OCI-LY7 (cell line): Measurements from ENCODE around the gene ZNRF3. TPM values are rescaled to one million over a fixed set of nuclear protein-coding genes. Genes with fewer than 3 reads are reported as not detected.
A peak's percentile ranks its signal among the peaks of the same experiment; 100 is the strongest.

Source experiments
- BruUV-seq: library from RNA; stranded (reverse); fragments of 400-500 nt; replicated peaks from 2 replicates; lab custom pipeline; 2021; lab: Mats Ljungman, UMichigan
- CTCF ChIA-PET: fragments of 300-600 bp; sonication (Branson Sonifier 250); formaldehyde crosslinking; loops from one replicate; lab custom pipeline; 2022; ENCODE audit warnings: antibody characterized with exemption; ENCODE audit not compliant: unreplicated experiment; lab: Charles Lee
- POLR2A ChIA-PET: fragments of 300-600 bp; sonication (Branson Sonifier 250); formaldehyde crosslinking; loops from one replicate; lab custom pipeline; 2022; ENCODE audit warnings: antibody characterized with exemption; lab: Charles Lee
- DNase-seq: peaks from one replicate; pipeline ENCODE4 v3.0.0-alpha.2; 2015; ENCODE audit warnings: low spot score
- H2AFZ ChIP-seq: fragments of 200-600 bp; sonication (generic), shearing (Covaris generic); 2 replicates; pipeline ENCODE4 v1.6.1; 2014; ENCODE audit warnings: mild to moderate bottlenecking, antibody characterized with exemption, low read length, moderate library complexity
- H3K27ac ChIP-seq: fragments of 200-600 bp; sonication (generic); 2 replicates; pipeline ENCODE4 v1.5.1; 2014; ENCODE audit warnings: mixed run types, low read depth, mild to moderate bottlenecking, moderate library complexity, low read length, inconsistent platforms; ENCODE audit not compliant: poor library complexity, severe bottlenecking
- H3K36me3 ChIP-seq: fragments of 200-600 bp; sonication (generic); 2 replicates; pipeline ENCODE4 v1.6.1; 2014; ENCODE audit warnings: mild to moderate bottlenecking, antibody characterized with exemption, low read length, moderate library complexity, mixed read lengths; ENCODE audit not compliant: insufficient read depth
- H3K4me1 ChIP-seq: fragments of 200-600 bp; sonication (generic); 2 replicates; pipeline ENCODE4 v1.5.1; 2014; ENCODE audit warnings: mild to moderate bottlenecking, low read length; ENCODE audit not compliant: insufficient read depth, poor library complexity, severe bottlenecking
- H3K4me2 ChIP-seq: fragments of 200-600 bp; sonication (generic); 2 replicates; pipeline ENCODE4 v1.6.1; 2014; ENCODE audit warnings: mild to moderate bottlenecking, low read length
- H3K4me3 ChIP-seq: fragments of 200-600 bp; sonication (generic); 2 replicates; pipeline ENCODE4 v1.5.1; 2014; ENCODE audit warnings: mild to moderate bottlenecking, low read depth, low read length; ENCODE audit not compliant: poor library complexity, severe bottlenecking
- H3K79me2 ChIP-seq: fragments of 200-600 bp; sonication (generic); 2 replicates; pipeline ENCODE4 v1.6.1; 2016; ENCODE audit warnings: low read depth, mild to moderate bottlenecking, low read length, moderate library complexity, mixed read lengths; ENCODE audit not compliant: insufficient read depth
- H3K9me2 ChIP-seq: fragments of 200-600 bp; sonication (generic); 2 replicates; pipeline ENCODE4 v1.6.1; 2016; ENCODE audit warnings: mild to moderate bottlenecking, low read length, mixed read lengths; ENCODE audit not compliant: insufficient read depth
- H3K9me3 ChIP-seq: fragments of 200-600 bp; sonication (generic); 2 replicates; pipeline ENCODE4 v1.6.1; 2014; ENCODE audit warnings: mild to moderate bottlenecking, mixed run types, low read length, mixed read lengths
- H4K20me1 ChIP-seq: fragments of 200-600 bp; sonication (generic); 2 replicates; pipeline ENCODE4 v1.6.1; 2014; ENCODE audit warnings: mild to moderate bottlenecking, antibody characterized with exemption, low read length, moderate library complexity, mixed read lengths; ENCODE audit not compliant: insufficient read depth
- CTCF ChIP-seq: fragments of 200-600 bp; sonication (generic); conservative IDR thresholded peaks from 2 replicates; pipeline ENCODE4 v1.5.1; 2014; ENCODE audit warnings: mild to moderate bottlenecking, antibody characterized with exemption, low read length, moderate library complexity, mixed read lengths
- EZH2phosphoT487 ChIP-seq: fragments of 200-600 bp; sonication (generic); IDR thresholded peaks from 2 replicates; pipeline ENCODE4 v1.6.1; 2018; ENCODE audit warnings: low read depth, borderline replicate concordance, mild to moderate bottlenecking, mixed run types, antibody characterized with exemption, low read length, moderate library complexity, mixed read lengths
- intact Hi-C: fragments of 100-400 bp; cut with micrococcal nuclease; formaldehyde crosslinking; loops from one replicate; pipeline ENCODE4 v1.10.0; 2022; ENCODE audit not compliant: unreplicated experiment
- total RNA-seq, 2 experiments: library from RNA; depleted of rRNA in 1 of 2; stranded (reverse); fragments of >200 nt in 1 of 2; shearing (Covaris generic) in 1 of 2; gene quantifications; 2 replicates each; pipeline ENCODE4 v1.2.3, GENCODE V29; 2014 to 2022

ZNRF3 gene
- total RNA-seq, 2 experiments from 2014 or later = 3.6 to 3.9 TPM

DNA sequence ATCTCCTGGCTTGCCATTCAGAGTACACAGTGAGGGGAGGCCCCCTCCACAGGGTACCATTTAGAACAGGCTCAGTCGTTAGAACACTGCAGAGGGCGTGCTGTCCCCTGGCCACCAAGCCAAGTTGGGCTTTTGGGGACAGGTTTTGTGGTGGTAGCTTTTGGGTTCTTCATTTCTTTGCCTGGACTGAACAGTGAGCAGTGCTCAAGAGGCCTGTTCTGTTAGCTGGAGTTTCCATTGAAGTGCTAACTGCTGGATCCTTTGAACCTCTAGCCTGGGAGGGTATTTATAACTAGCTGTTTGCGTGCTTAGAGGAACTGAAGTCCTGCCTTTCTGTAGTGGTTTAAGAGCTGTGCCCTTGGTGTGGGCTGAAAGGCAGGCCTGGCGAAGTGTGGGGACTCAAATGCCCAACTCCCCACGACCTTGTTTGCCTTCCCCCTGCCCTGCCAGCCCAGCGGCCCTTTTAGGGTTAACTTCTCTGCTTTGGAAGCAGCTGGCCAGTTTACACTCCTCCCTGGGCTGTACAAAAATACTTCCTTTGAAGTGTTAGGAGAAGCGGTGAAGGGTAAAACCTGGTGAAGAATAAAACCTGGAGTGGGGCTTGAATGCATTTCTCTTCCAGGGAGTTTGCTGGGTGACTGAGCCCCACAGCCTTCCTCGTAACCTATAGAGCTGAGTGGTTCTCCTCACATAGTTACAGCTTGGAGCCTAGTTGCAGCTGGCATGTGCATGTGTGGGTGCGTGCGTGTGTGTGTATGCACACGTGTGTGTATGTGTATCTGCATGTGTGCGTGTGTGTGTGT, 34.6 kb downstream of the ZNRF3 start:
- no peaks in the 10 kb centered on the region; the same call in 1 of the 2 replicates for H4K20me1 ChIP-seq
- intact Hi-C loops = no loop called here
- CTCF ChIA-PET = interaction anchor here (0.5 kb wide), 1 partner anchor 35 kb away, joined by 3 read pairs; no protein-coding TSS in a partner anchor
- H3K27ac ChIP-seq = no peak overlapping the region
- H3K9me3 ChIP-seq = no peaks in the 10 kb centered on the region
- H3K36me3 ChIP-seq = no peaks in the 10 kb centered on the region
- peak; percentile 40 for DNase-seq
- no TSS peak for BruUV-seq
- no peaks in the 10 kb centered on the region for H3K79me2 ChIP-seq
- H3K9me2 ChIP-seq = no peaks in the 10 kb centered on the region
- no peak for TF ChIP-seq CTCF
- H3K4me2 ChIP-seq = peak overlapping the region; percentile 32; the same call in 1 of the 2 replicates
- peaks cover 19% of the 10 kb centered on the region for H3K4me1 ChIP-seq
- H3K4me3 ChIP-seq = no peak overlapping the region
- H2AFZ ChIP-seq = no peak overlapping the region
- POLR2A ChIA-PET = interaction anchor here (0.6 to 2.1 kb wide), 4 partner anchors 10 to 82 kb away, joined by 3 to 5 read pairs (median 4); no protein-coding TSS in a partner anchor

DNA sequence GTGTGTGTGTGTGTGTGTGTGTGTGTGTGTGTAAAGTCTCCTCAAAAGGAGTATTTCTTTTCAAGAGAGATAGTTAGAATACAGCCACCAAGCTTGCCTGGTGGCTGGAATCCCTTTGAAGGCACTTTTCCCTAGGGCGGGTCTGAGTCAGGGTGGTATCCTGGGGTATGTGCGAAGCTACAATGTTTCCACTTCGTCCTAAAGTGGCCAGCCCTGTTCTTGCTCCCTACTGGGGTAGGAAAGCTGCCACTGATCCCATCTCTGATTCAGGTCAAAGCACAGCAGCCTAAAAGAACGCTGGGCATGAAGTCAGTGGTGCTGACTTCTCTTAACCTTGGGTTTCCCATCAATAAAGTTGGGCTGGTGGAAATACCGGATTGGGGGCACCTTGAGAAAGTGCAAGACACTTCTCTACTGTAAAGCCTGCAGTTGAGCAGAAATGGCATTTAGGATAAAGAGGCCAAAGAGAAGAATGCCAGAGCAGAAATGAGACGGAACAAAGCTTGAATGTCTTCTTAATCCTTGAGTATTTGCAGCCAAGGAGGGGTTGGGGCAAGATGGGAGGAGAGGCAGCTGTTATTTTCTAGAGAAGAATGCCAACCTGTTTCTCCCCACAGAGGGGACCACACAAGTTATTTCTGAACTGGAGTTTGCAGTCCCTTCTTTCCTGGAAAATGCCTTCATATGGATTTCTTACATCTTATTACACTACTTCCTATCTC, 35.3 kb downstream of the ZNRF3 start:
- Histone ChIP-seq H3K4me1 (peaks cover 19% of the 10 kb centered on the region), H3K36me3 (no peaks in the 10 kb centered on the region), H3K9me3 (no peaks in the 10 kb centered on the region), H3K79me2 (no peaks in the 10 kb centered on the region), H2AFZ (no peak overlapping the region), H4K20me1 (no peaks in the 10 kb centered on the region; the same call in 1 of the 2 replicates), H3K27ac (no peak overlapping the region), H3K4me3 (no peak overlapping the region), H3K9me2 (no peaks in the 10 kb centered on the region), H3K4me2 (no peak overlapping the region)
- intact Hi-C loops = no loop called here
- no peak for DNase-seq
- no peak for TF ChIP-seq EZH2phosphoT487
- TF ChIP-seq CTCF = no peak
- POLR2A ChIA-PET = interaction anchor here (0.7 to 2.1 kb wide), 3 partner anchors 9 to 15 kb away, joined by 3 to 5 read pairs (median 4); no protein-coding TSS in a partner anchor
- CTCF ChIA-PET = no interaction called here
- BruUV-seq = no TSS peak
